Frontal cortex (tissue), 4 donors: ENCODE data around the gene CASP4. TPM values are rescaled to one million over a fixed set of nuclear protein-coding genes. Genes with fewer than 3 reads are reported as not detected.
"Not testable (repeated sequence)": the region's sequence is repeated elsewhere in the genome, so short reads cannot be mapped to it uniquely, and the experiment has no call there.

Experiments
- DNase-seq, 2 donors: peaks; one replicate each; pipeline ENCODE4 v3.0.0; 2012; ENCODE audit warnings: low spot score in 2 of 2
- FAIRE-seq: peaks from 2 replicates; lab custom pipeline; 2012; peaks lifted over from hg19 to GRCh38; lab: Jason Lieb, UNC
- total RNA-seq: library from RNA; depleted of rRNA; stranded (reverse); fragments of >200 nt; gene quantifications from one replicate; pipeline ENCODE4 v1.2.3, GENCODE V29; 2014
- donor health status: control.
- donor health status: control.
- donor health status: control.

CASP4 gene
- total RNA-seq, 1 donor from 2014 or later = 2.9 TPM

GRCh38 chr11:104962852-104963251 lies 5.5 kb downstream of the CASP4 start:
- no peak for DNase-seq
- no peak for FAIRE-seq

- FAIRE-seq (no peak), DNase-seq (no peak)
Measured at GRCh38 chr11:104957280-104957679, 11.1 kb downstream of the CASP4 start.

GRCh38 chr11:104956528-104956927 lies 11.8 kb downstream of the CASP4 start:
- no peak for DNase-seq
- FAIRE-seq = no peak

- FAIRE-seq (no peak), DNase-seq (no peak)
Measured at GRCh38 chr11:104946907-104947306, 21.5 kb downstream of the CASP4 start.

- no peak for FAIRE-seq
Measured at GRCh38 chr11:104944076-104944475, 24.3 kb downstream of the CASP4 start.

GRCh38 chr11:104943561-104943960 lies 24.8 kb downstream of the CASP4 start:
- FAIRE-seq = no peak
- DNase-seq = no peak

More at GRCh38 chr11:104944076-104944475, 24.3 kb downstream of the CASP4 start:
- DNase-seq = no peak

GRCh38 chr11:104934594-104934993 lies 33.8 kb downstream of the CASP4 start:
- FAIRE-seq = no peak

GRCh38 chr11:104934073-104934472 lies 34.3 kb downstream of the CASP4 start:
- FAIRE-seq = not testable (repeated sequence)

More at GRCh38 chr11:104934594-104934993, 33.8 kb downstream of the CASP4 start:
- no peak for DNase-seq

GRCh38 chr11:104928811-104929210 lies 39.6 kb downstream of the CASP4 start:
- FAIRE-seq = no peak
- DNase-seq = no peak

More at GRCh38 chr11:104934073-104934472, 34.3 kb downstream of the CASP4 start:
- DNase-seq = not testable (repeated sequence)

GRCh38 chr11:104926771-104927611 lies 41.4 kb downstream of the CASP4 start:
- DNase-seq (no peak), FAIRE-seq (no peak)

- DNase-seq = no peak
- no peak for FAIRE-seq
Measured at GRCh38 chr11:104925850-104926249, 42.5 kb downstream of the CASP4 start.

GRCh38 chr11:104918113-104918824 lies 50.1 kb downstream of the CASP4 start:
- no peak for DNase-seq
- FAIRE-seq = no peak

GRCh38 chr11:104917271-104918112 lies 50.9 kb downstream of the CASP4 start:
- FAIRE-seq (no peak), DNase-seq (no peak)

GRCh38 chr11:104916442-104916841 lies 51.9 kb downstream of the CASP4 start:
- DNase-seq (no peak), FAIRE-seq (no peak)

GRCh38 chr11:104912102-104912501 lies 56.3 kb downstream of the CASP4 start:
- FAIRE-seq (no peak), DNase-seq (no peak)

GRCh38 chr11:104908186-104908531 lies 60.2 kb downstream of the CASP4 start:
- DNase-seq (no peak), FAIRE-seq (no peak)

GRCh38 chr11:104907521-104908185 lies 60.7 kb downstream of the CASP4 start:
- DNase-seq = no peak
- no peak for FAIRE-seq

- FAIRE-seq = no peak
- DNase-seq = no peak
Measured at GRCh38 chr11:104905271-104905670, 63.1 kb downstream of the CASP4 start.

GRCh38 chr11:104899226-104899625 lies 69.1 kb downstream of the CASP4 start:
- FAIRE-seq (no peak), DNase-seq (no peak)

GRCh38 chr11:104898685-104899013 lies 69.7 kb downstream of the CASP4 start:
- FAIRE-seq = no peak
- no peak for DNase-seq
